Measurements from ENCODE around the gene WDCP.
"Not testable (repeated sequence)": the region's sequence is repeated elsewhere in the genome, so short reads cannot be mapped to it uniquely, and the experiment has no call there.

The WDCP gene

GRCh38 chr2:24058564-24059271 lies 11.5 kb upstream of the WDCP start:
- no peak for DNase-seq

GRCh38 chr2:24055750-24056149 lies 8.6 kb upstream of the WDCP start:
- no peak for DNase-seq

- no peak for DNase-seq
Observed at GRCh38 chr2:24054366-24055010, 7.3 kb upstream of the WDCP start.

- DNase-seq: no peak
Observed at GRCh38 chr2:24052951-24053350, 5.8 kb upstream of the WDCP start.

- no peak for DNase-seq
Observed at GRCh38 chr2:24051833-24052232, 4.6 kb upstream of the WDCP start.

- DNase-seq: peak; percentile 10
Observed at GRCh38 chr2:24050041-24050979, 3.1 kb upstream of the WDCP start.

GRCh38 chr2:24049485-24050021 lies 2.4 kb upstream of the WDCP start, which contains the start of gene FKBP1B:
Gene FKBP1B (plus strand): TSS chr2:24049741. CDS start chr2:24049850, 109 bp downstream.
- DNase-seq: peak; percentile 56

GRCh38 chr2:24048769-24049484 lies 1.7 kb upstream of the WDCP start:
- DNase-seq: no peak

GRCh38 chr2:24047703-24048033 lies 477 bp upstream of the WDCP start:
- DNase-seq: no peak

GRCh38 chr2:24046599-24046929 lies 627 bp downstream of the WDCP start:
- DNase-seq: no peak

GRCh38 chr2:24045511-24046508 lies 1.4 kb downstream of the WDCP start:
- DNase-seq: no peak

GRCh38 chr2:24043133-24043532 lies 4.1 kb downstream of the WDCP start:
- not testable (repeated sequence) for DNase-seq

- no peak for DNase-seq
Observed at GRCh38 chr2:24040511-24040910, 6.7 kb downstream of the WDCP start.

GRCh38 chr2:24038786-24039499 lies 8.2 kb downstream of the WDCP start:
- DNase-seq: no peak

GRCh38 chr2:24026233-24026632 lies 21.0 kb downstream of the WDCP start:
- DNase-seq: no peak

GRCh38 chr2:24024996-24025663 lies 22.1 kb downstream of the WDCP start:
- no peak for DNase-seq

GRCh38 chr2:24024018-24024417 lies 23.2 kb downstream of the WDCP start:
- DNase-seq: no peak

- no peak for DNase-seq
Observed at GRCh38 chr2:24022975-24023575, 24.1 kb downstream of the WDCP start.

- DNase-seq: no peak
Observed at GRCh38 chr2:24022324-24022974, 24.7 kb downstream of the WDCP start.

Data from activated gamma-delta T cell (primary cell).